ENCODE results near the gene AHSG.
"Not testable (repeated sequence)": the region's sequence is repeated elsewhere in the genome, so short reads cannot be mapped to it uniquely, and the experiment has no call there.

The AHSG gene

DNA sequence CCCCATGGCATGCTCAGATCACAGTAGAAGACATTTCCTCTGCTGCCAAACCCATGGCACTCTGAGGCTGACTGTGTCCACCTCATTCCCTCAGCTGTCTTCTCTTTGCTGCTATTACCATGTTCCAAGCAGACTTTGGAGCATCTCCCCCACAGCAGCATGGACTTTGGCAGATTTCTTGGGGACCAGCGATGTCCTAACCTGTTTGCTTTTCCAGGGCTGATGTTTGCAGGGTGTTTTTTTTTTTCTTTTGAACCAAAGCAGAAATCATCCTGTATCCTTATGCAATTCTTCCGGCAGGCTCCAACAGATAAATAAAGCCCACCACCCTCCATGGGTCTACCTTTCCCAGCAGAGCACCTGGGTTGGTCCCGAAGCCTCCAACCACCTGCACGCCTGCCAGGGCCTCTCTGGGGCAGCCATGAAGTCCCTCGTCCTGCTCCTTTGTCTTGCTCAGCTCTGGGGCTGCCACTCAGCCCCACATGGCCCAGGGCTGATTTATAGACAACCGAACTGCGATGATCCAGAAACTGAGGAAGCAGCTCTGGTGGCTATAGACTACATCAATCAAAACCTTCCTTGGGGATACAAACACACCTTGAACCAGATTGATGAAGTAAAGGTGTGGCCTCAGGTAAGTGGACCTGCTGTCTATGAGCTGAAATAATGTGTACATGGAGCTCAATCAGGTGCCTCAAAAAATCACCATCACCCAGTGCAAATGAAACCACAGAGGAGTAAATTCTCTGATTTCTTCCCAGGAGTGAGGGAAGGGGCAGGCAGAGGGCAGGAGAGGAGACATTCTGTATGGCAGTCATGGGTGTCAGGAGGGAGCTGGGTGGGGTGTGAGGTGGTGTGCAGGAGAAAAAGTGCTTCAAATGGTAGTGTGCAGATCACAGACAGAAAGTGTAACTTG, at the start of gene AHSG:
AHSG (plus strand) TSS at position 340 of the 916 bp plus-strand sequence; CDS start at position 422, 82 bp downstream.
- no peak for ATAC-seq

DNA sequence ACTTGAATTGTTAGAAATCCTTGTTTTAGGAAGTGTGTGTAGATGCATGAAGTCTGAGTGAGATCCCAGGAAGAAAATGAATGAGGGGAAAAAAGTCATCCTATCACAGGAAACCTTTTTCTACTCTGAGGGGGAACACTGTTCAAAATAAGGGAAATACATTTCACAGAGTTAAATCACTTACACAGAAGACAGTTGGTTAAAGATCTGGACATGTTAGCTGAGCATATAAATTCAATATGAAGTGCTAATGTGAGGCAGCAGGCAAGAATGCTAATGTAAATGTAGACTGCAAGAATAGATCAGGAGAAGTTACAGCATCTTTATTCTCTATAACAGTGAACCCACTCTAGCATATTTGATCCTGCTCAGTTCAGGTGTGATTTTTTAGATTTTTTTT, 48.3 kb upstream of the AHSG start:
- DNase-seq (no peak), ATAC-seq (no peak)

More for the DNA sequence above, at the start of gene AHSG:
- no peak for DNase-seq

DNA sequence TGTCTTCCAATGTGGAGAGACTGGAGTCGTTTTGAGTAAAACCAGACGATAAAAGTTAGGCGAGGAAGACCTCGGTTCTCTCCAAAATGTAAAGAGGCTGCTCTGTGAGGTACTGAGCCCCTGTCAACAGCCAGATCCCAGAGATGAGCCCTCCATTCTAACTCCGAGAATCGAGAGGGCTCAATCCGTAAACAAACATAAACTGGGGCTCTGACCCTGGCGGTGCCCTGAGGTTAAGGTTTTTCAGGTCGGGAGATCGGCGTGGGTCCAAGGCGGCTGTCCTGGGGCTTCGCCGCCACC, 46.1 kb upstream of the AHSG start:
- ATAC-seq (no peak), DNase-seq (no peak)

DNA sequence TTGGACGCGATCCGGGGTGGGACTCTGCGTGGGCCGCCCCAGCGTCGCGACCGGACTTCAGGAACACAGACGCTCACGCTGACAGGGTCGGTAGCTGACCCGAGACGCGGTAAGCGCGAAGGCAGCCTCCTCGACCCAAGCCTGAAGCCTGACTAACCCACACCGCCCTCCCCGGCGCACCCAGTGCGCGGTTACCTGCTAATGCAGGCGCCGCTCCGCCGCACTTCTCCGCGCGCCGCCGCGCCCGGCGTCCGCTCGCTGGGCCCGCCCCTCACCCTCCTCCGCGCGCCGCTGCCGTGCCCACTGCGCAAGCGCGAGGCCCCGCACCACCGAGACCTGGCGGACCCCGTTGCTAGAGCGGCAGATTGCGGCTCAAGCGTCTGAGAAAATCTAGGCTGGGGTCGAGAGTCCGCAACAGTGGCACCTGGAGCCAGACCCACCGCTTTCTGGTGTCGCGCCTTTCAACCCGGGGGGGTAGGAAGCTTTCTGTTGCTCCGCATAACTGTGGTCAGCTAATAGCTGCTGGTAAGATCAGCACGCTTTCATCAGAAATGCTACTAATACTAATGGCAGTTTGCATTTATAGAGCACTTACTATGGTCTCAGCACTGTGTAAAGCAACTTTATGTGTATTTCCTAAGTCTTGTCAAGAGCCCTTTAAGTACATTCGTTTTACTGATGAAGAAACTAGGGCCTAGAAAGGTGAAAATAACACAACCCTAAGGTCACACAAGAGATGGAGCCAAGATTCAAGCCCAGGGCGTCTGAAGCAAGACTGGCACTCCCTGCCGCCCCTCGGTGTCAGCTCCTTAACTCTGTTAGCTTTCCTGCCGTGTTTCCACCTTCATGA, 45.6 kb upstream of the AHSG start, which contains the start of gene TBCCD1:
TBCCD1 (minus strand) TSS at position 268 of the 850 bp plus-strand sequence. CDS start 3,010 bp downstream, outside the sequence.
- peak; percentile 58 for ATAC-seq
- peak; percentile 96 for DNase-seq

GRCh38 chr3:186569361-186569760, 43.5 kb upstream of the AHSG start:
- not testable (repeated sequence) for ATAC-seq, DNase-seq

- DNase-seq, result no peak
- ATAC-seq, result no peak
Observed at GRCh38 chr3:186569779-186570095, 43.1 kb upstream of the AHSG start.

GRCh38 chr3:186570096-186570940, 42.5 kb upstream of the AHSG start, which contains the start of gene DNAJB11:
Gene DNAJB11 (plus strand): TSS chr3:186570720. CDS start chr3:186570898, 178 bp downstream.
- DNase-seq (peak; percentile 98), ATAC-seq (peak; percentile 94)

- no peak for DNase-seq
- ATAC-seq, result no peak
Observed at GRCh38 chr3:186570941-186571643, 41.8 kb upstream of the AHSG start.

- DNase-seq, result no peak
- no peak for ATAC-seq
Observed at GRCh38 chr3:186571644-186572013, 41.2 kb upstream of the AHSG start.

DNA sequence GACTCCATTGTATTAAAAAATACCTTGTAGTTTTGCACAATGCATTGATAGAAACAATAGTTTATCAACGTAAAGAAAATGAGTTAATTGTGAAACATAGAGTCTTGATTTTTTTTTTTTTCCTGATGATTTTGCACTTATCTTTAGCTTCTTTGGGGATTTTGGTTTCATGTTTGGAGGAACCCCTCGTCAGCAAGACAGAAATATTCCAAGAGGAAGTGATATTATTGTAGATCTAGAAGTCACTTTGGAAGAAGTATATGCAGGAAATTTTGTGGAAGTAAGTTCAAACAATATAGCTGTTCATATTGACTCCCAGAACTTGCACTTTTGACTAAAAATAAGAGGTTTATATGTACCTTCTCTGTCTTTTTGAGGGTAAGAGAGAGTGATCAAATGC, 35.3 kb upstream of the AHSG start:
- ATAC-seq (no peak), DNase-seq (no peak)

DNA sequence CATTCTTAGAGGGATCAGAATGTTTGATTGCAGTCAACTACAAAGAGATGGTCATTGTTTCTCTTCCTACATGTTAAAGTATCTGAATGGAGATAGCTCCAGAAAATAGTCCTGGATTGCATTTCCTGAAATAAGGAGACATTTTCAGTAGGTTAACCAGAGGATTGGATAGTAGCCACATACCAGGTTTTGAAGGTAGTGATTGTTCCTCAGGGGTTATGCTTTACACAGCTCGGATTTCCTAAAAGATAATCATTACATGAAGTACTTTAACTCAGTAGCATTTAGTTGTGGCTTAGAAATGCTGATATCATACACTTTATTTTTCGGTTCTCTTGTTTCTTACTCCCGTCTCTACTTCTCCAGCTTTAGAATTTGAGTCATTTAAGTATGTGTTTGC, 32.1 kb upstream of the AHSG start:
- ATAC-seq, result no peak
- DNase-seq, result no peak

GRCh38 chr3:186582541-186582940, 30.3 kb upstream of the AHSG start:
- DNase-seq, result no peak

GRCh38 chr3:186583831-186584230, 29.0 kb upstream of the AHSG start:
- ATAC-seq (no peak), DNase-seq (no peak)

More at GRCh38 chr3:186582541-186582940, 30.3 kb upstream of the AHSG start:
- no peak for ATAC-seq

- not testable (repeated sequence) for DNase-seq, ATAC-seq
Observed at GRCh38 chr3:186586245-186586644, 26.6 kb upstream of the AHSG start.

DNA sequence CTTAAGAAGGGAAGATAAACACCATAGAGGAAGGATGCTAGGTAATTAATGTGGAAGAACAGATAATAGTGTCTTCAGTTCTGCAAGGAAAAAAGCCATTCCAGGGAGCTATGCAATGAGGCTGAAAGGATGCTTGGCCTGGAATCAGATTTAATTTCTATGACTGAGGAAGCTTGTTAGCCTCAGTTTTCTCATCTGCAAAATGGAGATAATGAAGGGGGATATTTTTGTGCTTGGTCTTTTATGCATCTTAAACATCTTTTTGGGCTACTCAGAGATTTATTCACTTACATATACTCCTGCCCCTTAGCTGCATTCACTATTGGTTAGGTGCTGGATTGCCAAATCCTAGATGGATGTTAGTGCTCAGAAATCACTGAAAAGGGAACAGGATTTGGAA, 25.7 kb upstream of the AHSG start:
- DNase-seq (no peak), ATAC-seq (no peak)

DNA sequence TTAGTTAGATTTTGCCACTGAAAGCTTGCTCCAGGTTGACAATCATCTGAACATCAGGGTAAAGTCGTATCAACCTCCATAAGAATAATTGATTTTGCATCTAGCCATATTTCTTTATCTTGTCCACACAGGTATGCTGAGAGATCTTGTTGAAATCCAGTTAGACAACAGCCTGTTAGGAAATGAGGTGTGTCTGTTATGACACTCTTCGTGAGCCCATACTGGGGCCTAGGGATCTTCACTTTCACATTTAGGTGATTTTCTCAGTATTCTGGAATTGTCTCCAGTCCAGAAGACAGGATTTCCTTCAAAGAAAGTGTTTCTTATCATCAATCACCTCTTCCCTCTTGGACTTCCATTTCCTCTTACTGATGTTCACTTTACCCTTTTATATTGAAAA, 24.2 kb upstream of the AHSG start:
- ATAC-seq, result no peak
- DNase-seq, result no peak

DNA sequence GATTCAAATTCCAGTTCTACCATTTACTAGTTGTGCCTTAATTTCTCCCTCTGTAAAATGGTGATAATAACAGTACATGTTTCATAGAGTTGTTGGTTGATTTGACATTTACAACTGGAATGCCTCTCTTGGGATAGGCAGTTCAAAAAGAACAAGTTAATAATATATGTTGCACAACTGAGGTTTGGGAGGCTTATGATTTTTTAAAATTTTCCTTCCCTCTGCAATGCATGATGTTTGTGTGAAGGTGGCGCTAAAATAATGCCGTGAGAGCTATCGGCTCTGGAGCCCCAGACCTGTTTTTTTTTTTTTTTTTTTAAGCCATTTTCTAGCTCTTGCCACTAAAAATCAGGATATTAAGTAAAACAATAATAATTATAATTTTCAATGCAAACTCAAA, 23.7 kb upstream of the AHSG start:
- DNase-seq, result no peak
- ATAC-seq, result no peak

GRCh38 chr3:186589856-186590579, 22.8 kb upstream of the AHSG start:
- ATAC-seq (peak; percentile 47), DNase-seq (no peak)

DNA sequence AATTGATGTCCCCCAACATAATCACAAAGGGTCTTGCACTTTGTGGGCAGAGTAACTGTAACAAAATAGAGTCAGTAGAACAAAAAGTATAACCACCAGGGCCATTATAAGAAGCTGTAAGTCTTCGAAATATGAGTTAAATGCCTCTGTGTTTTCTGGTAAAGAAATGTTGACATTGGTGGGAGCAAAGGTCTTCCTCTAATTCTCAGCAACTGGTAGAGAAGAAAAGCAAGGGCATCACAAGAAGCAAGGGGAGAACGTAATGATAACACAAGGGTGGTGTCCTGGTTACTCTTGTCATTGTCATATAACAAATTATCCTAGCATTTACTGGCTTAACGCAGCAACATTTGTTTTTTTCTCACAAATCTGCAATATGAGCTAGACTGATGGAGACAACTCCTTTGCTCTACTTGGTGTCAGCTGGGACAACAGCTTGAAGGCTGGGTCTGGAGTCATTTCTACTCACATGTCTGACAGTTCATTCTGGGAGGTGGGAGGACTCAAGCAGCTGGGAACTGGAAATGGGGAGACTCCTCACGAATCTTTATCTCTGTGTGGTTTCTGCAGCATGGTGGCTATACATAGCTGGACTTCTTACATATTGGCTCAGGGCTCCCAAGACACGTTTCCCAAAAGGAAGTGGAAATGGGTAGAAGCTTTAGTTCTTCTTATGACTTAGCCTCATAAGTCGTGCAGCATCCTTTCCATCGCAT, 22.1 kb upstream of the AHSG start:
- DNase-seq, result no peak

GRCh38 chr3:186592682-186593081, 20.2 kb upstream of the AHSG start:
- DNase-seq (no peak), ATAC-seq (no peak)

More for the DNA sequence above, 22.1 kb upstream of the AHSG start:
- no peak for ATAC-seq

Data from stimulated activated naive CD8-positive, alpha-beta T cell treated with anti-CD3 and anti-CD28 coated beads, Interleukin-15, Interleukin-2, amounts not matched to agents 100 U/mL and 50 U/mL, for 24 hours (primary cell).